22Rv1 (cell line): ENCODE measurements around the gene TFDP1.

Experiments used
- H3K27ac ChIP-seq: fragments of 450-650 bp; 2 replicates; pipeline ENCODE4 v1.5.1; 2017
- CTCF ChIP-seq: fragments of 450-650 bp; IDR thresholded peaks from 2 replicates; pipeline ENCODE4 v1.5.1; 2017; ENCODE audit warnings: mild to moderate bottlenecking
- ZFX ChIP-seq: fragments of 450-650 bp; IDR thresholded peaks from 2 replicates; pipeline ENCODE4 v1.6.1; 2017; ENCODE audit warnings: antibody characterized with exemption, borderline replicate concordance

Gene TFDP1

GRCh38 chr13:113607056-113607888 is 22.7 kb downstream of the TFDP1 start:
- TF ChIP-seq CTCF = no peak
- no peak for TF ChIP-seq ZFX
- H3K27ac ChIP-seq = no peak overlapping the region

GRCh38 chr13:113607889-113608635 is 23.5 kb downstream of the TFDP1 start:
- TF ChIP-seq CTCF = no peak
- TF ChIP-seq ZFX = no peak

GRCh38 chr13:113608967-113609533 is 24.5 kb downstream of the TFDP1 start:
- TF ChIP-seq ZFX (no peak), CTCF (no peak)
- no peak overlapping the region for H3K27ac ChIP-seq

More at GRCh38 chr13:113607889-113608635, 23.5 kb downstream of the TFDP1 start:
- no peak overlapping the region for H3K27ac ChIP-seq

- TF ChIP-seq ZFX = no peak
- no peak for TF ChIP-seq CTCF
- no peak overlapping the region for H3K27ac ChIP-seq
Measured at GRCh38 chr13:113609616-113610015, 25.1 kb downstream of the TFDP1 start.

- no peak overlapping the region for H3K27ac ChIP-seq
- TF ChIP-seq CTCF (no peak), ZFX (no peak)
Measured at GRCh38 chr13:113610266-113610665, 25.7 kb downstream of the TFDP1 start.

- TF ChIP-seq CTCF (no peak), ZFX (no peak)
- H3K27ac ChIP-seq = no peak overlapping the region
Measured at GRCh38 chr13:113611996-113612395, 27.4 kb downstream of the TFDP1 start.

- H3K27ac ChIP-seq = no peak overlapping the region
- no peak for TF ChIP-seq ZFX
- no peak for TF ChIP-seq CTCF
Measured at GRCh38 chr13:113612607-113613006, 28.1 kb downstream of the TFDP1 start.
